Immature natural killer cell (primary cell): ENCODE measurements around the gene BCL2L15. TPM values are rescaled to one million over a fixed set of nuclear protein-coding genes. Genes with fewer than 3 reads are reported as not detected.
"Not testable (repeated sequence)": the region's sequence is repeated elsewhere in the genome, so short reads cannot be mapped to it uniquely, and the experiment has no call there.

ENCODE experiments used
- DNase-seq, 3 donors: peaks; one replicate each; pipeline ENCODE4 v3.0.0; 2022; ENCODE audit warnings: mixed read lengths in 1 of 3
- H3K27ac Mint-ChIP-seq, 6 donors: one replicate each; pipeline ENCODE4 v1.8.0; 2020; ENCODE audit warnings: mixed read lengths in 6 of 6, mild to moderate bottlenecking in 5 of 6, inconsistent platforms in 4 of 6, moderate library complexity in 3 of 6
- H3K27me3 Mint-ChIP-seq, 3 donors: one replicate each; pipeline ENCODE4 v1.8.0; 2020 to 2021; ENCODE audit warnings: low read depth in 3 of 3, mild to moderate bottlenecking in 3 of 3, mixed read lengths in 3 of 3, moderate library complexity in 3 of 3, inconsistent platforms in 1 of 3
- H3K36me3 Mint-ChIP-seq, 3 donors: one replicate each; pipeline ENCODE4 v1.8.0; 2020; ENCODE audit warnings: mixed read lengths in 3 of 3, inconsistent platforms in 2 of 3, mild to moderate bottlenecking in 2 of 3
- H3K4me1 Mint-ChIP-seq, 2 donors: one replicate each; pipeline ENCODE4 v1.8.0; 2020; ENCODE audit warnings: inconsistent platforms in 2 of 2, mild to moderate bottlenecking in 2 of 2, mixed read lengths in 2 of 2, moderate library complexity in 1 of 2
- H3K4me3 Mint-ChIP-seq, 5 donors: one replicate each; pipeline ENCODE4 v1.8.0; 2020; ENCODE audit warnings: mild to moderate bottlenecking in 5 of 5, mixed read lengths in 5 of 5, inconsistent platforms in 3 of 5, moderate library complexity in 3 of 5
- H3K9me3 Mint-ChIP-seq, 6 donors: one replicate each; pipeline ENCODE4 v1.8.0; 2020; ENCODE audit warnings: mild to moderate bottlenecking in 6 of 6, mixed read lengths in 6 of 6, inconsistent platforms in 4 of 6, moderate library complexity in 3 of 6
- polyA plus RNA-seq, 3 donors: library from polyadenylated mRNA; unstranded; fragments of 300-500 nt; fragmentation: Illumina TruSeq; gene quantifications; one replicate each; pipeline ENCODE4 v1.2.3, GENCODE V29; 2021

Gene BCL2L15
- polyA plus RNA-seq, 3 donors from 2014 or later: 0.11 TPM; not detected in 2

DNA sequence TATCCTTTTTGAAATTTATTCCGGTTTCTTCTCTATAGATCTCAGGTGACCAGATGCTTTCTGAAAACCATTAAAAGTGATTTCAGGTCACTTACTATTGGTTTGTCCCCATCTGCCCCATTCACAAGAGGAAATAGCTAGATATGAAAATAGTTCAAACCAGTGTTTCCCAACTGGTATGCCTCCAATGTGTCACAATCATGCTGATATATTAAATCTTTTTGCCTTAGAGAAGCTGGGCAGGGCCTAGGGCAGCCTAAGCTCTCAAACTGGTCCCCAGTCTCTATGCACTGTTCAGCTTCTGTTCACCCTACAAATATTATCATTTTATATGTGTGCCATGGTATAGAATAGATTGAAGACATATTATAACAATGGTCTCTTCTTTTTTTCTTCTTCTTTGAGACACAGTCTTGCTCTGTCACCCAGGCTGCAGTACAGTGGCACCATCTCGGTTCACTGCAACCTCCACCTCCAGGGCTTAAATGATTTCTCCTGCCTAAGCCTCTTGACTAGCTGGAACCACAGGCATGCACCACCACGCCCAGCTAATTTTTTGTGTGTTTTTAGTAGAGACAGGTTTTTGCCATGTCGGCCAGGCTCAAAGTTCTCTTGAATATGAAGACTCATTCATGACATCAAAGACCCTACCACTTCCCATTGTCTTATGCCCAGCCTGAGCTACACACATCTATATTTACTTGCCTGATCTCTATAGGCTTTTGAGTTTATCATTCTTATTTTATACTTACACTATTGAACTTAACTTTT lies 31.6 kb downstream of the BCL2L15 start:
- no peaks in the 10 kb centered on the region for H3K9me3 Mint-ChIP-seq
- peak overlapping the region in 5 of 6 donors; percentile 34 to 64 (median 40) for H3K27ac Mint-ChIP-seq
- DNase-seq: no peak
- H3K4me3 Mint-ChIP-seq: no peak overlapping the region
- peaks cover 0 to 2% (median 0%) of the 10 kb centered on the region in 3 donors for H3K27me3 Mint-ChIP-seq
- H3K36me3 Mint-ChIP-seq: peaks cover 26 to 42% (median 33%) of the 10 kb centered on the region in 3 donors
- H3K4me1 Mint-ChIP-seq: peaks cover 30% of the 10 kb centered on the region in 2 donors

GRCh38 chr1:113854234-113854633 lies 33.1 kb downstream of the BCL2L15 start:
- H3K36me3 Mint-ChIP-seq: peaks cover 35 to 48% (median 36%) of the 10 kb centered on the region in 3 donors
- peaks cover 26 to 28% of the 10 kb centered on the region in 2 donors for H3K4me1 Mint-ChIP-seq

DNA sequence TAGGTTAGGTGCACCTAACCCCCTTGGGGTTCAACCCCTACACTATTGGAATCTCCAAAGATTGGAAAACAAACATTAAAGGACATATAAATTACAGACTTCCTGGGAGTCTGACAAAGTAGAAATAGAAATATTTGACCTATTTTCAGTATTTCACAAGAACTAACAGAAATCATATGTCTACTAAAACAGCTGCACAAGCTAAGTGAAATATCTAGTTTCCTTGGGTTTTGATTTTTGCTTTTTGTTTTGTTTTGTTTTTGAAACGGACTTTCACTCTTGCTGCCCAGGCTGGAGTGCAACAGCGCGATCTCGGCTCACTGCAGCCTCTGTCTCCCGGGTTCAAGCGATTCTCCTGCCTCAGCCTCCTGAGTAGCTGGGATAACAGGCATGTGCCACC lies 34.7 kb downstream of the BCL2L15 start:
- H3K36me3 Mint-ChIP-seq: peaks cover 39 to 46% (median 39%) of the 10 kb centered on the region in 3 donors
- DNase-seq, H3K9me3 Mint-ChIP-seq, H3K4me3 Mint-ChIP-seq, H3K27me3 Mint-ChIP-seq: not testable (repeated sequence)
- H3K4me1 Mint-ChIP-seq: peaks cover 21 to 22% of the 10 kb centered on the region in 2 donors
- H3K27ac Mint-ChIP-seq: peak overlapping the region in 2 of 6 donors; percentile 40 to 70

More at GRCh38 chr1:113854234-113854633, 33.1 kb downstream of the BCL2L15 start:
- Mint-ChIP-seq H3K9me3 (no peaks in the 10 kb centered on the region), H3K27me3 (peaks cover 0 to 2% (median 0%) of the 10 kb centered on the region in 3 donors), H3K4me3 (no peak overlapping the region), H3K27ac (peak overlapping the region in 5 of 6 donors; percentile 12 to 68 (median 38))
- no peak for DNase-seq

GRCh38 chr1:113850127-113850796 lies 37.1 kb downstream of the BCL2L15 start:
- Mint-ChIP-seq H3K36me3 (peaks cover 41 to 48% (median 43%) of the 10 kb centered on the region in 3 donors), H3K27ac (peak overlapping the region; percentile 77 to 94 (median 86)), H3K4me3 (peak overlapping the region in 3 of 5 donors; percentile 36 to 53 (median 48)), H3K27me3 (peaks cover 0 to 2% (median 0%) of the 10 kb centered on the region in 3 donors), H3K4me1 (peaks cover 21 to 22% of the 10 kb centered on the region in 2 donors), H3K9me3 (no peaks in the 10 kb centered on the region)
- DNase-seq: no peak

DNA sequence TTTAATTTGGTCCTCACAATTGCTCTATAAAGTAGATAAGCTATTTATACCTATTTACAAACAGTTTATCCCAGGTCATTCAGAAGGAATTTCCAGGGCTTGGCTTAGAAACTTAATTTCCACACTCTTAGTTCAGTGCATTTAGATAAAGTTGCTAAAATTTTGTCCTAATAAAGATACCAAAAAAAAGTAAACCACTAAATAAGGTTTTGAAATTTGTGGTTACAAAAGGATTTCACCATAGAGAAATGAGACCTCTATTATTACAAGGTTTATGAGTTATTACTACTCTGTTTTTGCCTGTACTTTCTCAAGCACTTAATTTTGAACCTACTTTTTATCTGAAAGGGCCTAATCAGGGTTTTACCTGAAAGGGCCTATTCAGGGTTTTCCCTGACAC lies 38.3 kb downstream of the BCL2L15 start:
- H3K4me1 Mint-ChIP-seq: peaks cover 17 to 22% of the 10 kb centered on the region in 2 donors
- H3K27ac Mint-ChIP-seq: peak overlapping the region in 2 of 6 donors; percentile 7 to 49
- H3K9me3 Mint-ChIP-seq: no peaks in the 10 kb centered on the region
- H3K27me3 Mint-ChIP-seq: no peaks in the 10 kb centered on the region
- DNase-seq: no peak
- peaks cover 33 to 38% (median 33%) of the 10 kb centered on the region in 3 donors for H3K36me3 Mint-ChIP-seq
- peak overlapping the region in 1 of 5 donors; percentile 13 for H3K4me3 Mint-ChIP-seq

GRCh38 chr1:113846391-113847035 lies 40.9 kb downstream of the BCL2L15 start:
- no peak for DNase-seq
- peak overlapping the region; percentile 13 to 77 (median 43) for H3K27ac Mint-ChIP-seq

DNA sequence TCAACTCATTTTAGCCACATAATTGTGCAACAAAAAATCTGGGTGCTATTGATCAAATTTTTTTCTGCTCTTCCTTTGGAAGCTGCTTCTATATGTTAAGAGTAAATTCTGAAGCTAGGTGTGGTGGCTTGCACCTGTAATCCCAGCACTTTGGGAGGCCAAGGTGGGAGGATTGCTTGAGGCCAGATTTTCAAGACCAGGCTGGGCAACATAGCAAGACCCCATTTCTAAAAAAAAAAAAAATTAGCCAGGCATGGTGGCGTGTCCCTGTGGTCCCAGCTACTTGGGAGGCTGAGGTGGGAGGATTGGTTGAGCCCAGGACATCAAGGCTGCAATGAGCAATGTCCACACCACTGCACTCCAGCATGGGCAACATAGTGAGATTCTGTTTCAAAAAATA lies 50.8 kb downstream of the BCL2L15 start:
- Mint-ChIP-seq H3K4me1 (peaks cover 16 to 17% of the 10 kb centered on the region in 2 donors), H3K36me3 (peaks cover 19 to 33% (median 26%) of the 10 kb centered on the region in 3 donors), H3K9me3 (no peaks in the 10 kb centered on the region), H3K27me3 (no peaks in the 10 kb centered on the region), H3K4me3 (no peak overlapping the region), H3K27ac (peak overlapping the region in 3 of 6 donors; percentile 37 to 76 (median 54))
- DNase-seq: no peak

More at GRCh38 chr1:113846391-113847035, 40.9 kb downstream of the BCL2L15 start:
- Mint-ChIP-seq H3K27me3 (no peaks in the 10 kb centered on the region), H3K4me1 (peaks cover 17 to 22% of the 10 kb centered on the region in 2 donors), H3K36me3 (peaks cover 33 to 55% (median 39%) of the 10 kb centered on the region in 3 donors), H3K4me3 (no peak overlapping the region), H3K9me3 (no peaks in the 10 kb centered on the region)

DNA sequence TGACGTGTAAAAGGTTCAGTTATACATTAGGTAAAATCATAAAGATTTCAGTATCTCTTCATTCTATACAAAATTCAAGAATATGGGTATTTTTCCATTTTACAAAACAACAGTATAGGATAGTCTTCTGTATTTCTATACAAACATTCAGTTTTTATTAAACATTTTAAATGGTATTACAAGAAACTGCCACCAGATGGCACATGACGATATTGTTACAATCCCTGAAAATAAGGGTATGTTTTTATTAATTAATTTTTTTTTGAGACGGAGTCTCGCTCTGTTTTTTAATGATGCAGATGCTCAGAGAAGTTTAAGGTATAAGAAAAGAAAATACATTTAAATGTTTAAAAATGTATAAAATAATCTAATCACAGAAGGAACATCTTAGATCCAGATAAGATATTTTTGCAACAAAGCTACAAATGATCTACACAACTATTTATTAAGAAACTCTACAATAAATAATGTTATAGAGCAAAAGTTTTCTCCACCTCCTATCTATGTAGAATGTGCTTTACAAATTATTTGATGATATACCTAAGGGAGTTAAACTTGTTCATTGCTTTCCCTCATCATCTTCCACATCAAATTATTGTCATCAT lies 51.6 kb downstream of the BCL2L15 start:
- Mint-ChIP-seq H3K36me3 (peaks cover 16 to 34% (median 32%) of the 10 kb centered on the region in 3 donors), H3K9me3 (no peaks in the 10 kb centered on the region), H3K27me3 (peaks cover 0 to 1% (median 0%) of the 10 kb centered on the region in 3 donors), H3K4me1 (peaks cover 16 to 17% of the 10 kb centered on the region in 2 donors), H3K27ac (peak overlapping the region; percentile 30 to 76 (median 52)), H3K4me3 (no peak overlapping the region)
- peak; percentile 44 to 60 (median 54) for DNase-seq

DNA sequence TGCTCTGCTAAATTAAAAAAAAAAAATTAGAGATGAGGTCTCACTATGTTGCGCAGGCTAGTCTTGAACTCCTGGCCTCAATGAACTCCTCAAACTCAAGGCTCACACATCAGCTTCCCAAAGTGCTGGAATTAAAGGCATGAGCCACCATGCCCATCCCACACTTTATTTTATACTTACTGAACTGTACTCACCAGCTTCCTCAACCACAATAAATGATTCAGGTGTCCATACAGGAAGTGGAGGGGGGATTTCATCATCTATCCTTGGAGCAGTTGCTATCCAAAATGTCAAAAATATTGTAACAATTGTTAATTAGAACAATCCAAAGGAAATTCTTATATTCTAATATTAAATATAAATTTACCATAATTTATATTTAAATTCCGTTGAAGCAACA lies 52.7 kb downstream of the BCL2L15 start:
- peaks cover 0 to 1% (median 0%) of the 10 kb centered on the region in 3 donors for H3K27me3 Mint-ChIP-seq
- DNase-seq: no peak
- peak overlapping the region in 1 of 6 donors; percentile 17 for H3K27ac Mint-ChIP-seq
- no peaks in the 10 kb centered on the region for H3K9me3 Mint-ChIP-seq
- no peak overlapping the region for H3K4me3 Mint-ChIP-seq
- peaks cover 11 to 32% (median 31%) of the 10 kb centered on the region in 3 donors for H3K36me3 Mint-ChIP-seq
- peaks cover 13 to 17% of the 10 kb centered on the region in 2 donors for H3K4me1 Mint-ChIP-seq

Other genes with a start within 250 kb of the BCL2L15 start
- 10 to 100 TPM; 18.5 to 37.6 (median 28.1) TPM for gene PHTF1, start 128.1 kb downstream of the BCL2L15 start, polyA plus RNA-seq
- gene RSBN1, start 75.1 kb downstream of the BCL2L15 start, polyA plus RNA-seq: 10 to 100 TPM; 26.4 to 30.6 (median 30.2) TPM
- 100 to 1,000 TPM in 1 of 3 donors, 10 to 100 TPM in 2; 80.9 to 109 (median 83.6) TPM for gene PTPN22, start 15.9 kb downstream of the BCL2L15 start, polyA plus RNA-seq
- gene AP4B1, start 17.2 kb upstream of the BCL2L15 start, polyA plus RNA-seq: 10 to 100 TPM in 2 of 3 donors, 1 to 10 TPM in 1; 9.7 to 21.6 (median 18.6) TPM
- gene DCLRE1B, start 17.7 kb upstream of the BCL2L15 start, polyA plus RNA-seq: 1 to 10 TPM; 2.0 to 8.4 (median 6.6) TPM
- gene HIPK1, start 41.7 kb upstream of the BCL2L15 start, polyA plus RNA-seq: 10 to 100 TPM in 2 of 3 donors, 1 to 10 TPM in 1; 4.3 to 27.5 (median 12.7) TPM
- gene OLFML3, start 91.9 kb upstream of the BCL2L15 start, polyA plus RNA-seq: under 1 TPM in 1 of 3 donors, not detected in 2; 0.11 TPM